Neural progenitor cell (in vitro differentiated cells): Measurements from ENCODE around the gene SLC38A10.

Experiments
- CTCF ChIP-seq: fragments of 200-600 bp; sonication (generic); IDR thresholded peaks from 2 replicates; pipeline ENCODE4 v1.5.1; 2017; ENCODE audit warnings: antibody characterized with exemption, mild to moderate bottlenecking
- EZH2 ChIP-seq: fragments of 200-600 bp; sonication (generic); IDR thresholded peaks from 2 replicates; pipeline ENCODE4 v1.6.1; 2017; ENCODE audit warnings: antibody characterized with exemption, mild to moderate bottlenecking, moderate library complexity
- EZH2phosphoT487 ChIP-seq: fragments of 200-600 bp; sonication (generic); IDR thresholded peaks from 2 replicates; pipeline ENCODE4 v1.6.1; 2017; ENCODE audit warnings: antibody characterized with exemption

- TF ChIP-seq EZH2 (no peak), CTCF (no peak), EZH2phosphoT487 (no peak)
Measured at GRCh38 chr17:81245024-81245664, 50.0 kb downstream of the SLC38A10 start.
